HPDE6-E6E7 (cell line): ENCODE data around the gene ADCY9.

ENCODE experiments used
- DNase-seq: peaks from one replicate; pipeline ENCODE4 v3.0.0; 2011; ENCODE audit warnings: missing footprints; ENCODE audit errors: extremely low spot score

Gene ADCY9

DNA sequence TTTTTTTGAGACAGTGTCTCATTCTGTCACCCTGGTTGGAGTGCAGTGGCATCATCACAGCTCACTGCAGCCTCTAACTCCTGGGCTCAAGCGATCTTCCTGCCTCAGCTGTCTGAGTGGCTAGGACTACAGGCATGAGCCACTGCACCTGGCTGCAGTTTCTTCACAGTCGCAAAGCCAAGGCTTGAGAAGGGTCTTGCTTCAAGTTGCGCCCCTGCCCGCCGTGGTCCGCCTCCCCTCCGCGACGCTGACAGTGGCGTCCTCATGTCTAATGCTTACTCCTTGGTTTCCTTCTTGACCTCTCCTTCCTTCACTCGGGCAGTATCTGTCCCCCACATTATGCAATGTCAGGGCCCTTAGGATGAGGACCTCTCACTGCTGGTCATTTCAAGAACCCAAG lies 112.7 kb downstream of the ADCY9 start:
- no peak for DNase-seq

DNA sequence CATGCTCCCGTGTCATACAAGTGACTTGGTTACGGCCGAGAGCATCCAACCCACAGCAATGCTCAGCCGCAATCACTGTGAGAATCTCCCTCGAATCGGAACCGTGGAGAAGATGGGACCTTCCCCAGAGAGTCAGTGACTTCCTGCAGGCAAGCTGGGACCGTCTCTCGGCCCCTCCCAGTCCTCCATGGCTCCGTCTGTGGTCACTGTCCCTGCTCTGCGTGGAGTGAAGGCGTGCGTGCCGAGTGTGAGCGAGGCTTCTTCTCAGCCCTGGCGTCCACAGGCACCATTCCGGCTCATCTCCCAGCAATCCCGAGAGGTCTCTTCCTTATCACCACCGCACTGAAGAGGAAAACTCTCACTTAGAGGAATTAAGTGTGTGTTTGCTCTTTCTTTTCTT lies 113.1 kb downstream of the ADCY9 start:
- no peak for DNase-seq

DNA sequence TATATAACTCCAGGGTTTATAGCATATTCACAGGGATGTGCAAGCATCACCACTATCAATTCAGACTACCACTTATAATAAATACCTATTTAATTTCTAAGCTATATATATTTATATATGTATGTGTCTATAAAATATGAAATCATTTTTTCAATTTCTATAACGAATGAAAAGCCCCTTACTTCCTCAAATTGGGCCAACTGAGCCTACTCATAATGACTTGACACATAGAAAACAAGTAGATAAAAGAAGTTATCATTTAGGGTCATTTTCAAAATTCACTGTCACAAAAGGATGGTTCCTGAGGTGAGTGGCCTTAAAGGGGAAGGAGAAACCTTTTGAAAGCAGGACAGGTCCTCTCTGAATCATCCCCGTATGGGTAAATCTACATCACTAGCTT lies 114.1 kb downstream of the ADCY9 start:
- no peak for DNase-seq

DNA sequence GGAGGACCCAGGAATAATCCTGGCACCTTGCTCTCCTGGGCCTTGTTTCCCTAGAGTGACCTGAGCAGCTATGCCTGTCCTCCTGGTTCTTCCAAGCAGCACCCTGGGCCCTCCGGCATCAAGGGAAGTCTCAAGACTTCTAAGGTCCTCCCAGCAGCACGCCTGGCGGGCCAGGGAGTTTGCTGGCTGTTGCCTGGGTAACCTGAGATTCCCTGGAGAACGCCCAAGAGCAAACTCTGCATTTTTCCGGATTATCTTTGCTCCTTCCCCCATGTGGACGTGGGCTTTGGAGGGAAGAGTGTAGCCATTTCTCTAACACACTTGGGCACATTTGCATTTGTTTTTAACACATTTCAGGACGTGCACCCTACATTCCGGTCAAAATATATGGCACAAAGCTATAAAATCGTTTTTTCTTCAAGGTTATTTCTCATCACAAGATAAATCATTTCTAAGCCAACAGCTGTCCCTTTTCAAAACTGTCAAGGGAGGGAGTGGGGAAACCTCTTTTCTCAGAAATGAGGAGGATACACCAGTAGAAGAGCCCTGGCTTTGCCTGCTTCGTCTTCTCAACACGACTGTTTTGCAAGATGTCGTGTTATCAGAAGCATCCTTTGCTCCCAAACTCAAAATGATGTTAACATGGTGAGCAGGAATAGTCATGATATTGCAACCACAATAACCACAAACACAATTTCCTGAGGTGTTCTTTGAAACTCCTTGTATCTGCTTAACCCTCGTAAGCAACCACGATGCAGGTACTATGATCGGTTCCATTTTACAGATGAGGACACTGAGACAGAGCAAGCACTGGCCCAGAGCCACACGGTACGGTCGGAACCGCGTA lies 116.5 kb downstream of the ADCY9 start:
- DNase-seq: no peak

DNA sequence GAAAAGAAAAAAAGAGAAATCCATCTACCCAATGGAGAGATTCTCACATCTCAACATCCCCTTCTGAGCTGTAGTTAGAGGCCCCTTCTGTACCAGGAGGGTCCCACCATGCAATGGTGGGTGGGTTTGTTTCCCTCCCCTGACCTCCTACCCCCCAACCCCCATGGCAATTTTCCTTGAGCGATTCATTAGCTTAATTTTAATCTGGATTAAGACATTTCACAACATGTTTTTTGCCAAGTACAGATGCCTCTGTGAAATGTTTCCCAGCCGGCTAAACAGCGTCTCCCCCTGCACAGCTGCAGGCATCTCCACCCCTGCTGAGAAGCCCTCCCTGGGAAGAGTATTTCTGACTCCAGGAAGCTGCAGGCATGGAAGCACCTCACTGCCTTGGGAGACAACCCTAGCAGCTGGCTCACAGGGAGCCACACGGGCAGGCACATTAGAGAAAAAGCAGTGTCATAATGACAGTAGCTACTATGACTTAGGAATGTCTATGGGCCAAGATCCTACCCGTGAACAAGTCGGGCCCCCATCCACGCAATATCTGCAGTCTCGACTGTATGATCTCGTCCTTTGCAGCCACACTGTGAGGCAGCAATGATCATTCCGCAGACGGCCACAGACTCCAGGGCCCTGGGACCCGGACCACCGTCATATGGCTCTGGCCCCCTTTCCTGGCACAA lies 117.3 kb downstream of the ADCY9 start:
- no peak for DNase-seq

DNA sequence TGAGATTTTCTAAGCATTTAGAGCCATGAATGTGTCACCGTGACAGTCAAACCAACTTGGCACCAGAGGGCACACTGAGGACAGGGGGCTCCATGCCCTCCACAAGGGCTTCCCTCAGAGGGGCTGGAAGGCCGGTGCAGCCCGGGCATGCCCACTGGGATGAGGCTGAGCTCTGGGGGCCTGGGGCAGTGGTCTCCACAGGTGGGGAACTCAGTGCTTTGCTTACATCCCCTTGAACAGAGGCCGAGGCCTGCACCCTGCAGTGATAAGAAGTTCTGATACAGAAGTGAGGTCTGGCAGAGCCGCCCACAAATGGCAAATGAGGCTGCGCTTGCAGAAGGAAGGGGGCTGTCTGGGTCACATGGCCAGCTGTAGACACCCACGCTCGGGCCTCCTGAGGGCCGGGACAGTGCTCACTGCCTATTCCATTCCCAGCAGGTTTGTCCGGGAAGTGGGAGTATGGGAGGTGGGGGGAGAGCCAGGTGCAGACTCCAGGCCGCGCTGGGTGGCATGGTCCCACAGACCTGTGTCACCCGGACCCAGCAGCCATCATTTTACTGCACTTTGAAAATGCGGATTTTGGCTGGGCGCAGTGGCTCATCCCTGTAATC lies 118.9 kb downstream of the ADCY9 start:
- DNase-seq: no peak

DNA sequence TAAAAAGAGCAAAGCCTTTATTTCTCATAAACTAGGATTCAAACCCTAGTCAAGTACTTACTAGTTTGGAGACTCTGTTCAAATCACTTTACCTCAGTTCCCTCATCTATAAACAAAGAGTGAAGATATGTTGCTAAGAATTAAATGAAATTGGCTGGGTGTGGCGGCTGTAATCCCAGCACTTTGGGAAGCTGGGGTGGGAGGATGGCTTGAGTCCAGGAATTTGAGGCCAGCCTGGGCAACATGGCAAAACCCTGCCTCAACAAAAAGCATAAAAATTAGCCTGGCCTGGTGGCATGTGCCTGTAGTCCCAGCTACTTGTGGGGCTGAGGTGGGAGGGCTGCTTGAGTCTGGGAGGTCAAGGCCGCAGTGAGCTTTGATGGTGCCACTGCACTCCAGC lies 121.2 kb downstream of the ADCY9 start:
- DNase-seq: no peak

DNA sequence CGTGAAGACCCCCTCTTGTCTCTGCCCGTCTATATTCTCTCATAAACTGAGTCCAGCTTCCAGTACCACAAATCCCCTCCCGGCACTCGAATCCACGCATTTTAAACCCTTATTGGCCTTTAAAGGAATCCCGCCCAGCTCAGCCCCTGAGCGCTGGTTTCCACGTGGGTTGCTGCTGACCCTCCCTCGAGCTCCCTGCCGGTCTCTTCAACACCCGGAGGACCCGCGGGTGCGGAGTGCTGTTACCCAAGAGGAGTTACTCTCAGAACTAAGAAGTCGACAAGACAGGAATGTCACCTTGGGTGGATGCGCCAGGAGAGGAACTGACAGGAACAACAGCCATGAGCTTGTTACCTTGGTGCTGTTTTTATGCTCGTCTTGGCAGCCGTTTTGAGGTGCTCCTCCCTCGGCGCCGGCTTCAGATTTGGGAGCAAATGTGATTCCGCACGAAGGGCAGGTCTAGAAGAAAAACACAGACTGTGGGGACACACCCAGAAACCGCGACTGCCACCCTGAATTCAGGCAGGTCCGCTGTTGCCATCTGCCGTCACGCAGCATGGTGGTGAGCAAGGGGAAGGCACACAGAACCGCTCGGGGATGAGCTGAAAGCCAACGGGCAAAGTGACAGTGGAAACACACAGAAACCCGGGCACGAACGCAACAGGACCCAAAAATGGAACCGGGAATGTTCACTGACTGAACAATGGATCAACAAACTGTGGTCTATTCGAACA lies 123.0 kb downstream of the ADCY9 start:
- no peak for DNase-seq

DNA sequence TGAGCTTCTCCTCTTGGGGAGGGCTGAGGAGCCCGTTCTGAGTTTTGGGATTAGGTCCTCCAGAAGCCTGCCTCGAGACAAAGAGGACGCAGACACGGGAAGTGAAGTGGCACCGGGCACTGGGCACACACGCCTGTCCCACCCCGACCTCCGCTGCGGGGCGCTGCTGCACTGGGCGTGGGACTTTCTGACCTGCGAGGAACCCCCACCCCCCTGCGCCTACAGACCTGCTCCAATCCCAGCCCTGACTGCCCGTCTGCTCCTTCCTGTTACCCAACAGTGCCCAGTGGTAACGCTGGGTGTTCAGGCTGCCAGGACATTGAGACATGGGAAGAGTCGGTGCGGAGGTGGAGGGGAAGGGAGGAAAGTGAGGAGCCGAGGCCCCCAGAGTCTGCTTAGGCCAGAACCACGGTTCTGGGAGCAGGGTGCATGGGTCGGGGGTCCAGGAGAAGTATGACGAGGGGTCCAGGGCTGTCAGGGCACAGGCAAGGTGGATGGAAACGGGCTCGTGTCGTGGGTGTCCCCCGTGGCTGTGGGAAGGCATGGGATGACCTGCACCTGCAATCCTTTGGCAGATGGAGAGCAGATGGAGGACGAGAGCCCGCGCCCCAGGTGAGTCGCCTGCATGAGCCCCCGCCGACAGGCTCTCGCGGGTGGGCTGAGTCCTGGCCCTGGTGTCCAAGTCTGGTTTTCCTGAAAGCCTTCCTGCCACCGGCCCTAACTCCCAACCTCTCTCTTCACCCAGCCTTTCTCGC lies 123.8 kb downstream of the ADCY9 start:
- no peak for DNase-seq

DNA sequence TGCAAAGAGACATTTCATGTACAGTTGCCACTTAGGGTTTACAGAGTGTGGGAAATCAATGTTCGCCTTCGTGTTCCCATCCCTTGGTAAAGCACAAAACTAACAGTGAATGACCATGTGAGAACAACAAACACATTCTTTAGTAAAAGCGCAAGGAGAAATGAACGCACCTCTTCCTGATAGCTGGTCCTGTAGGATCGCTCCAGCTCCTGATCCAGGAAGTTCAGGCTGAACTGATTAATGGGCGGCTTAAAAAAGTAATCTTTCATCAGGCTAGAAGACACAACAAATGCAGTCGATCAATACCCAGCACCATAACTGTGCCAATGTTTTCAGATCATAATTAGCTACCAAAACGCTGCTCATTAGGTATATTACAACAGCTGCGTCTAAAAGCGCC lies 127.4 kb downstream of the ADCY9 start:
- no peak for DNase-seq

DNA sequence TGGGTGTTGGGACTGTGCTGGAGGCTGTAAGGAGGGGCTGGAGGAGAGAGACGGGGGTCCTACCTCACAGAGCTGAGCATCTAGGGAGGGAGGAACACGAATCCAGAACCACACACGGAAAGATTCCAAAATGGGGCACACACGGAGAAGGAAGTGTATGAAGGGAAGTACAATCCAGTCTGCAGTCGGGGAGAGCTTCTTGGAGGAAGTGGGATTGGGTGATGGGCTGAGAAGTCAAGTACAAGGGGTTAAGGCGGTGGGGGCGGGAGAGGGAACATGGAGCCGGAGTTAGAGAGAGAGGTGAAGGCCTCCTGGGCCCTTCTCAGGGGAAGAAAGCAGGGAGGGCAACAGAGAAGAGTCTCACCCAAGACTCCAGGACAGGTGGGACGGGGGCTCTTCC lies 128.2 kb downstream of the ADCY9 start:
- DNase-seq: no peak

DNA sequence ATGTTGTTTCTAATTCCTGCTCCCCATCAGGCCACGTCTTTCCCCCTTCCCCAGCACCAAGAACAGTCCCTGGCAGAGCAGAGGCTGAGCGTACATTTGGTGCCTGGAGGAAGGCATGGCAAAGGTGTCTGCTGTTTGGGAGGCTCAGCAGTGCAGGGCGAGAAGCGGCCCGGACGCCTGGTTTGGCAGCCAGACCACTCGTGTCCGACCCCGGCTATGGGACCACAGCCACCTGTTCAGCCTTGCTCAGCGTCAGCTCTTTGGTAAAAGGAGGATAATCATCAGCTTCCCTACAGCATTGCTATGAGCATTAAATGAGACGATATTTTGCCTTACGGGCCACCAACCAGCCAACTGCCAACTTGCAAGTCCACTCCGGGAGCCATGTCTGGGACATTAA lies 129.0 kb downstream of the ADCY9 start:
- DNase-seq: no peak

DNA sequence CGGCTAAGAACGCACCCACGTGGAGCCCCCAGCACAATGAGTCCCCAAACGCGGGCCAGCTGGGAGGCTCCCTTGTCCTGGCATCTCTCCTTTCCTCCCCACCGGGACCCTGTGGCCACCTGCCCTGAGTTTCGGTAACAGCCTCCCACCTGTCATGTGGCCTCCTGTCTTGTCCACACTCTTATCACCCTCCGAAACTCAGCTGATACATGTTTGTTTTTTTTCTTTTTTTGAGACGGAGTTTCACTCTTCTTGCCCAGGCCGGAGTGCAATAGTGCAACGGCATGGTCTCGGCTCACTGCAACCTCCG lies 130.1 kb downstream of the ADCY9 start:
- DNase-seq: no peak

DNA sequence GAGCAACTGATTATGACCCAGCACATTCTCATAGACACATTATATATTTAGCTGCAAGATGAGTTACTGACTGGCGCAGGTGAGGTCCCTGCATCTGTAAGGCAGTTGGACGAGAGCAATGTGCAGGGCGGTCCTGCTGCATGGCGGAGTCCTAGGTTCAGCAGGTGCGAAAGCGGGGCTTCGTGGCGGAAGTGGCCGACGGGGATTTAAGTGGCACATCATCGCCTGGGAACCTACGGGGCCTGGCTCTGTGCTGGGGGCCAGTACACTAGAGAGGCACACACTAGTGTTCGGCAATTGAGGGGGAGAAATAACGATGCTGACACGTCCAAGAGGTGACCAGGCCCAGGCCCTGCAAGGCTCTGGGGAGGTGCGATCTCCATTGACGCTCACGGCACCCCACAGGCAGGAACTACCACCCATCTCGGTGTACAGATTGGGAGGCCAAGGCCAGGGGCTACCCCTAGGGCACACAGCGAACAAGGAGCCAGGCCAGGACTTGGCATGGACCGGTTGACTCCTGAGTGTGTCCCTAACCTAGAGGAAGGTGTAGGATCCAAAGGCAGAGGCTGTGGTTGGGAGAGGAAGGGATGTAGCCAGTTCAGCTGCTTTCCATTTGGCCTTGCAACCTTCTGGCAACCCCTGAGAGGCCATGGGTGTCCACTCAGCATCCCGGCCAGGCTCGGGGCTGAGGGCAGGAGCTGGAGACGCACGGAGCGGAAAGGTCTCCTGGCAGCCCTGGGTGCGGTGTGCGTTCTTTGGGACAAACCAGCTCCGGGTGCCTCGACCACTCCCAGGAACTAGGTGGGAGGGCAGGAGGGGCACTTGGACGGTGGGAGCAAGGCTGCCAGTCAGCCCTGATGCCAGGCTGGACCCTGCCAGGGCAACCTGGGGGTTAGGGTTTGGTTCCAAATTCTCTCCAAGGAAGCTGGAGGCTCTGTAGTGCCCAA lies 131.9 kb downstream of the ADCY9 start:
- DNase-seq: no peak

DNA sequence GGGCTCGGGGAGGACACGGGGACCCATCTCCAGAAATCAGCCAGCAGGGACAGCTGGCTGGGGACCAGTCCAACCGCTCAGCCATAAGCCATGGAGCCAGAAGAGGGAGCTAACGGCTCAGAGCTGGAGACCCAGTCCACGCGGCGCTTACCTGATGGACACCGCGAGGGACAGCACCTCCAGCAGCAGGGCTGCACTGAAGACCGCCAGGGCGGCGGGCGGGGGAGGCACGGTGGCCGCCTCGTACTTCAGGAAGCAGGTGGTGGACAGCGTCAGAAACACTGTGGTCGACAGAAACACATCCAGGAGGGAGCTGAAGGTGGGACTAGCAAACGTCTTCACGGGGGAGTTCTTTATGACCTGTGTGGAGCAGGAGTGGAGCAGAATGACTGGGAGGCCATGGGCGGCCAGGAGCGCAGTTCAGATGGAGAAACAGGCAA lies 133.1 kb downstream of the ADCY9 start:
- peak; percentile 89 for DNase-seq

DNA sequence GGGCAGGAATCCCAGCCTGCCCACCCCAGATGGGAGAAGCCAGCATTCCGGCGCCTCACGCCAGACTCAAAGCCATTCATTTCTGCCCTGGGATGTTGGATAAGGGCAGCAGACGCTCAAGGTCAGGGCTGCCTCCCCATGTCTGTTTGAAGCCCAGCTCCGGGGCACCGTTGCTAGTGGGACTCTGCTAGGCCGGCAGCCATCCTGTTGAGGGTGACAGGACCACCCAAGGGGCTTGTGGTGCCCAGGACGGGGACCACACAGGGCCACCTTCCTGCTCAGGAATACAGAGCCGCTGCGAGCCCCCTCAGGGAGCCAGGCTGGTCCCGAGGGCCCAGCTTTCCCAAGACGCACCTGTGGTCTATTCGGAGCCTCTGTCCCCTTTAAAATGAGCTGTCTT lies 134.0 kb downstream of the ADCY9 start:
- DNase-seq: no peak

DNA sequence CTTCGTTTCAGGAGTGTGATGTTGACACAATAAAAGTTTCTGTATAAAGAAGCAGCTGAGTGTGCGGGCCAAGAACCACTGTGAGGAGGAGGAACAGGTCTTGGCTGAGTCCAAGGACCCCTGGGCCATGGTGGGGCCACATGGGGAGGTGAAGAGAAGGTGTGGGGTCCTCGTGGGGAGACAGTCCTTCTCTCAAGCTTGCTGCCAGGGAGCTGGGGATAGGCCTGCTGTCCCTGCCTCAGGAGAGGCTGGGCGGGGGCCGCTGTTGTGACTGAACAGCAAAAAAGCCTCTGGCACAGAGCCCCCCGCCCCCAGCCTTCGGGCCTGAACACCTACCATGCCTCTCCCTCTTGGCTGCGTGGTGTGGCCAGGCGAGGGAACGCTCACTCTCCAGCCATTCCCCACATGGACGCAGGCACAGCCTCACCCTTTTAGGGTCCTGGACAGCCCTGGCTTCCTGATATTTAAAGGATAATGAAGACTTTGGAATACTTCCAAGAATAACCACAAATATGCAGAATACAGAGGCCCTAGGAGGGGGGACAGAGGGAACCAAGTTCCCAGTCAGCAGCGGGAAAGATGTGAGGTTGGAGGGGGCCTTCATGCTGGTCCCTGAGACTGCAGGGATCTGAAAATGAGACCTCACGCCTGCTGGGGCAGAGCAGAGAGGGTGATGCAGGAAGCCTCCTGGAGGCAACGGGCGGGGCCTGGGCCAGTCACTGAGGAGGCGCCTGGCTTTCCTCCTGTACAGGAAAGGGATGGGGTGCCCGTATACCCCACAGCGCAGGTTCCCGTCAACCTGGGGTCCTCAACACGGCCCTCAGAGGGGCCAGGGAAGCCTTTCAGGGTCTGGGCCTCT lies 135.8 kb downstream of the ADCY9 start:
- DNase-seq: no peak

DNA sequence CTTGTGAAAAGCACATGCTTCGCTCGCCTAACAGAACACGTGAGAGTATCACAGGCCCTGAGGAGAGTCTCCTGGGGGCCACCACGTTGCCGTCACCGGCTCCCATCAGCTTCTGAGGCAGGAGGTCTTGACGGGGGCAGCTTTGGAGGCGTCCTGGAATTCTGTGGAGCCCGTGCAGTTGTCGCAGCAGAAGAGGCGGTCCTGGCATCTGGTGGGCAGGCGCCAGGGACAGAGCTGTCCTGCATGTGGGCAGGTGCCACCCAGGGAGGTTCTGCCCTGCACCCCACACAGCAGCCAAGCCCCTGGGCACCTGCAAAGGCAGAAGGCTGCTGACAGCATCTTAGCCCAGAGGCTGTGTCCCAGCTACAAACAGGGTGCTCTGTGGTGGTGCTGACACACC lies 136.7 kb downstream of the ADCY9 start:
- DNase-seq: no peak

DNA sequence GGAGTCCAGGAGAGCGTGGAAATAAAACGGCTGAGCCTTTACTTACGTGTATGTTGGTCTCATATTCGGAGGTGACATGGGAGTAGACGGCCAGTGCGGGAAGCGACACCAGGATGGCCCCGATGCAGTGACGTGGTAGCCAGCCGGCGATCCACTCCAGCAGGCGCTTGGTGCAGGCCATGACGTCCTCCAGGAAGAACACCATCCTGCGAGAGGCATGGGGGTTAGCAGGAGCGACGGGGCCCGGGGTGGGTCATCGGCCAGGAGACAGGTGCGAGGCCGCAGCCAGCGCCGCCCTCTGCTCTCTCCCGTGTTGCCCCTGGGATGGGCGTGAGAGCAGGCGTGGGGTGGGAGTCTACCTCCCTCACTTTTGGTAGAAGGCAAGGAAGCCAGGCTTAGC lies 137.2 kb downstream of the ADCY9 start:
- DNase-seq: no peak

DNA sequence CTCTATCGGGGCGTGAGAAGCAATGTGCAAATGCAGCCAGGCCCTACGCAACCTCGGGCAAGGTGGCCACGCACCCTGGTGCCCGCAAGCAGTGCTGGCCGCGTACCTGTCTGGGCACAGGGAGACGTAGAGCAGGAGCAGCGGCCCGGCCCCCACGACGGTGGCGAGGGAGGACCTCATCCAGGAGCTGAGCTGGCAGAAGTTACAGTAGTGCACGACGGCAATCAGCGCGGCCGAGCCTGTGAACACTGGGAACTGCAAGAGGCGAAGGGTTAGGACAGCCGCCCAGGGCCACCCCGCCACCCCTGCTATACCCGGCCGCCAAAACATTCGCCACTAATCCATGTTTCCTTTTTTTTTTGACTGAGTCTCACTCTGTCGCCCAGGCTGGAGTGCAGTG lies 138.9 kb downstream of the ADCY9 start:
- no peak for DNase-seq
